NB4 (cell line): Measurements from ENCODE around the gene GIMAP6.
"Not testable (repeated sequence)": the region's sequence is repeated elsewhere in the genome, so short reads cannot be mapped to it uniquely, and the experiment has no call there.

ENCODE experiments used
- DNase-seq: peaks from one replicate; pipeline ENCODE4 v3.0.0; 2010; ENCODE audit warnings: low read depth
- H3K4me3 ChIP-seq: one replicate; pipeline ENCODE4 v1.5.1; 2011; ENCODE audit warnings: mild to moderate bottlenecking, low read depth, low read length, moderate library complexity
- MAX ChIP-seq: IDR thresholded peaks from 2 replicates; pipeline ENCODE4 v1.6.1; 2011; ENCODE audit warnings: low read depth, low read length
- MYC ChIP-seq: IDR thresholded peaks from 2 replicates; pipeline ENCODE4 v1.6.1; 2011; ENCODE audit warnings: low read depth, low read length
- POLR2A ChIP-seq: IDR thresholded peaks from 2 replicates; pipeline ENCODE4 v1.6.1; 2011; ENCODE audit warnings: mild to moderate bottlenecking; ENCODE audit not compliant: insufficient read length; ENCODE audit errors: extremely low read depth
- TF ChIP-seq, protein P1 (sequence below): IDR thresholded peaks from one replicate; pipeline ENCODE4 v1.5.1; 2012; ENCODE audit warnings: low read depth, low read length

GIMAP6 gene

GRCh38 chr7:150627959-150628358, 4.2 kb downstream of the GIMAP6 start:
- no peak for TF ChIP-seq MYC
- no peak for TF ChIP-seq POLR2A
- no peak for TF ChIP-seq MAX
- TF ChIP-seq, protein P1, sequence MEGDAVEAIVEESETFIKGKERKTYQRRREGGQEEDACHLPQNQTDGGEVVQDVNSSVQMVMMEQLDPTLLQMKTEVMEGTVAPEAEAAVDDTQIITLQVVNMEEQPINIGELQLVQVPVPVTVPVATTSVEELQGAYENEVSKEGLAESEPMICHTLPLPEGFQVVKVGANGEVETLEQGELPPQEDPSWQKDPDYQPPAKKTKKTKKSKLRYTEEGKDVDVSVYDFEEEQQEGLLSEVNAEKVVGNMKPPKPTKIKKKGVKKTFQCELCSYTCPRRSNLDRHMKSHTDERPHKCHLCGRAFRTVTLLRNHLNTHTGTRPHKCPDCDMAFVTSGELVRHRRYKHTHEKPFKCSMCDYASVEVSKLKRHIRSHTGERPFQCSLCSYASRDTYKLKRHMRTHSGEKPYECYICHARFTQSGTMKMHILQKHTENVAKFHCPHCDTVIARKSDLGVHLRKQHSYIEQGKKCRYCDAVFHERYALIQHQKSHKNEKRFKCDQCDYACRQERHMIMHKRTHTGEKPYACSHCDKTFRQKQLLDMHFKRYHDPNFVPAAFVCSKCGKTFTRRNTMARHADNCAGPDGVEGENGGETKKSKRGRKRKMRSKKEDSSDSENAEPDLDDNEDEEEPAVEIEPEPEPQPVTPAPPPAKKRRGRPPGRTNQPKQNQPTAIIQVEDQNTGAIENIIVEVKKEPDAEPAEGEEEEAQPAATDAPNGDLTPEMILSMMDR = no peak
- DNase-seq = no peak
- H3K4me3 ChIP-seq = no peak overlapping the region

DNA sequence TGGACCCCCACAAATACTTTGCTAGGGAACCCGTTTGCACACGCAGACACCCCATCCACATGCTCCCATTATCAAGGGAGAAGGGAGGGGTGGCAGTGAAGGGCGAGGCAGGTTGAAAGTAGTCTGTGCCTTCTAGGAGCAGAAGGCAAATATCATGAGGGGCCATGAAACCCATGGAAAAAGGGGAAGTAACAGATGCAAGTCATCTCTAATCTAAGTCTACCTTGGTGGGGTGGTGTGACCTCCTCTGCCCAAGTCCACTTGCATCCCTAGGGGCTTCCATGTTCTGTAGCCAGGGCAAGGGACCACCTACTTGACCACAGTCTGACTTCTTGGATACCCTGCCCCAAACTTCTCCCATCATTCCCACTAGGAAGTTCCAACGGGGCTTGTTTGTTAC, 5.5 kb downstream of the GIMAP6 start:
- TF ChIP-seq POLR2A = no peak
- no peak for TF ChIP-seq MAX
- TF ChIP-seq, protein P1 = no peak
- DNase-seq = peak; percentile 47
- no peak overlapping the region for H3K4me3 ChIP-seq

- no peak for DNase-seq
- no peak overlapping the region for H3K4me3 ChIP-seq
- TF ChIP-seq, protein P1 = no peak
- TF ChIP-seq MYC (no peak), MAX (no peak), POLR2A (no peak)
Observed at GRCh38 chr7:150621376-150621775, 10.8 kb downstream of the GIMAP6 start.

- no peak overlapping the region for H3K4me3 ChIP-seq
- TF ChIP-seq, protein P1 = no peak
- no peak for TF ChIP-seq MAX
- no peak for DNase-seq
Observed at GRCh38 chr7:150620617-150621371, 11.4 kb downstream of the GIMAP6 start.

DNA sequence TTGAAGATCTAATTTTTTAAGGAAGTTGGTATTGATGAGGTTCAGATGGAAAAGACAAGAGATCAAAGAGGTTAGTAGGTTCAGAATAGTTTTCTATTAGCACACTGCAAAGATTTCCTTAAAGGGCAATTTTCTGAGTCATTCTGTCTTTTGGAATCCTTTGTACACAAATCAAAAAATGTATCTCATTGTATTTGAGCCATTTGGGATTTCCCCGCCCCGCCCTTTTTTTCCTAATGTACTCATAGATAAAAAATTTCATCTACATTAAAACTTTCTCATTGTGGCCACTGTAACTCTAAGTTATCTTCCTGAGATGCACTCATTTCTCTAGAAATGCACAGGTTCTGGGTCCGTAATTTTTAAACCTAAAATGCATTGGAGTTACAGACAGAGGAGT, 12.1 kb downstream of the GIMAP6 start:
- no peak overlapping the region for H3K4me3 ChIP-seq
- no peak for DNase-seq
- TF ChIP-seq MYC = no peak

DNA sequence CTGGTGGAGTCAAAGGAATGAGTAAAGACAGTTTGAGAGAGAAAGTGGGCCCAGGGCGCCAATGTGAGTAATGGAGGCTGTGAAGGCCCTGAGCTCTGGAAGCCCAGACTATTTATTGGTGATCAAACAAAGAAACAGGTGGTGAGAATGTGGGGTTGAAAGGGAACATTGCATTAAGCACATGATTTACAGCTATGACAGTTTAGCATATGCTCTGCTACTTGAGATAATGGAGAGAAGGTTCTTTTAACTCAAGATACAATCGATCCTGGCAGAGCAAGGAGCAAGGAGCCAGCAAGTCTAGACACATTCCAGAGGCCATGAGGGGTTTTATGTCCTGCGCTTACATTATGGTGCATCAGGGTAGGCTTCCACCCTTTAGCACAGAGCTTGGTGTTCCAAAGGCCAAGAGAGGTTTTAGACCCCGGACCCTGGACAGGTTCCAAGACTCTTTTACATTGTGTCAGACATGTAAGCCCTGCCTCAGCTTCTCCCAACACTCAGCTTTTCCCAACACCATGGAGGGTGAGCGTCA, 16.9 kb downstream of the GIMAP6 start:
- not testable (repeated sequence) for DNase-seq, H3K4me3 ChIP-seq

- not testable (repeated sequence) for H3K4me3 ChIP-seq, DNase-seq
Observed at GRCh38 chr7:150614426-150614825, 17.8 kb downstream of the GIMAP6 start.
